HepG2 (cell line): ENCODE measurements around the gene MSRB3. TPM values are rescaled to one million over a fixed set of nuclear protein-coding genes. Genes with fewer than 3 reads are reported as not detected.

ENCODE experiments used
- ATAC-seq: fragments of 200-7000 bp; cut with Tn5 transposase; 3 replicates; pipeline ENCODE4 v1.9.1; 2020; ENCODE audit warnings: mild to moderate bottlenecking, moderate library complexity
- BruUV-seq: library from RNA; stranded (reverse); fragments of 400-500 nt; replicated peaks from 2 replicates; lab custom pipeline; 2021; lab: Mats Ljungman, UMichigan
- CTCF ChIA-PET: fragments of 300-600 bp; formaldehyde crosslinking; extraction: SDS; loops from one replicate; lab custom pipeline; 2021; ENCODE audit warnings: low total read pairs, inconsistent platforms, low intra/inter-chr PET ratio; lab: Yijun Ruan, JAX
- POLR2A ChIA-PET: fragments of 350-600 bp; sonication (Branson Sonifier 250); formaldehyde crosslinking; loops from one replicate; lab custom pipeline; 2020; ENCODE audit warnings: antibody characterized with exemption, inconsistent platforms; lab: Yijun Ruan, JAX
- DNase-seq: peaks from one replicate; pipeline ENCODE4 v3.0.0-alpha.2; 2015; ENCODE audit warnings: low spot score
- FAIRE-seq: peaks from 3 replicates; lab custom pipeline; 2011; peaks lifted over from hg19 to GRCh38; lab: Jason Lieb, UNC
- H2AFZ ChIP-seq: one replicate; pipeline ENCODE4 v1.6.1; 2011; ENCODE audit warnings: low read length, inconsistent platforms
- H3K27ac ChIP-seq: fragments of 300-600 bp; 3 replicates; pipeline ENCODE4 v1.8.0; 2011; ENCODE audit warnings: mixed run types, mild to moderate bottlenecking, mixed read lengths, low read length, inconsistent platforms; ENCODE audit not compliant: insufficient read depth; ENCODE audit errors: extremely low read length
- H3K27me3 ChIP-seq, 2 experiments: fragments of 200-600 bp in 1 of 2; 2 replicates in 1 of 2; 3 replicates in 1 of 2; pipeline versions ENCODE4 v1.6.0 to v1.8.0; 2011; ENCODE audit warnings: low read length in 2 of 2, mild to moderate bottlenecking in 2 of 2, moderate library complexity in 2 of 2, inconsistent platforms in 1 of 2; ENCODE audit not compliant: insufficient read depth in 2 of 2, control insufficient read depth in 1 of 2
- H3K36me3 ChIP-seq, 2 experiments: fragments of 200-600 bp in 1 of 2; replicated peaks in 1 of 2; 2 replicates in 1 of 2; 3 replicates in 1 of 2; pipeline versions ENCODE4 v1.5.1 to v1.8.0; 2011; ENCODE audit warnings: low read length in 2 of 2, inconsistent platforms in 1 of 2; ENCODE audit not compliant: insufficient read depth in 2 of 2, control insufficient read depth in 1 of 2
- H3K4me1 ChIP-seq: 2 replicates; pipeline ENCODE4 v1.5.1; 2012; ENCODE audit warnings: low read length, inconsistent platforms; ENCODE audit not compliant: insufficient read depth
- H3K4me2 ChIP-seq: 2 replicates; pipeline ENCODE4 v1.6.0; 2011; ENCODE audit warnings: low read depth, low read length, inconsistent platforms
- H3K4me3 ChIP-seq, 3 experiments: fragments of 200-600 bp in 1 of 3; sonication (generic), shearing (Covaris generic) in 1 of 3; replicated peaks in 1 of 3; 2 replicates each; pipeline ENCODE4 v1.5.1; 2011 to 2016; ENCODE audit warnings: low read length in 3 of 3, inconsistent platforms in 2 of 3, low read depth in 2 of 3, mild to moderate bottlenecking in 2 of 3, control low read depth in 1 of 3, mixed read lengths in 1 of 3; ENCODE audit not compliant: insufficient read depth in 1 of 3
- H3K79me2 ChIP-seq: one replicate; pipeline ENCODE4 v1.6.1; 2011; ENCODE audit warnings: low read length, inconsistent platforms; ENCODE audit not compliant: insufficient read depth
- H3K9ac ChIP-seq: 2 replicates; pipeline ENCODE4 v1.6.0; 2011; ENCODE audit warnings: mild to moderate bottlenecking, low read depth, low read length, inconsistent platforms; ENCODE audit not compliant: insufficient read depth
- H3K9me3 ChIP-seq: 2 replicates; pipeline ENCODE4 v1.5.1; 2012; ENCODE audit warnings: mild to moderate bottlenecking, low read length
- H4K20me1 ChIP-seq: 2 replicates; pipeline ENCODE4 v1.6.0; 2011; ENCODE audit warnings: inconsistent platforms, mild to moderate bottlenecking, low read length, moderate library complexity; ENCODE audit not compliant: insufficient read depth
- IRX3 ChIP-seq: sonication (generic); formaldehyde crosslinking; IDR thresholded peaks from 2 replicates; pipeline ENCODE4 v1.8.1; 2023; ENCODE audit warnings: mild to moderate bottlenecking, low read depth, missing genetic modification reagents, borderline replicate concordance
- KAT8 ChIP-seq: IDR thresholded peaks from 2 replicates; pipeline ENCODE4 v1.6.1; 2016; ENCODE audit warnings: missing genetic modification reagents, missing compliant biosample characterization
- LCORL ChIP-seq, 2 experiments: fragments of 450-650 bp in 1 of 2; sonication (generic) in 1 of 2; formaldehyde crosslinking in 1 of 2; IDR thresholded peaks; 2 replicates each; pipeline versions ENCODE4 v1.5.0 to v1.6.1; 2017 to 2020; ENCODE audit warnings: antibody characterized with exemption in 1 of 2, missing genetic modification reagents in 1 of 2
- NFAT5 ChIP-seq: sonication (generic); formaldehyde crosslinking; IDR thresholded peaks from 2 replicates; pipeline ENCODE4 v1.4.0; 2020; ENCODE audit warnings: missing genetic modification reagents
- NFIC ChIP-seq: IDR thresholded peaks from 2 replicates; pipeline ENCODE4 v1.6.1; 2012; ENCODE audit warnings: mild to moderate bottlenecking, low read length, inconsistent platforms
- ZBTB38 ChIP-seq: sonication (generic); formaldehyde crosslinking; IDR thresholded peaks from 2 replicates; pipeline ENCODE4 v1.5.1; 2020; ENCODE audit warnings: mild to moderate bottlenecking, missing genetic modification reagents
- ZNF589 ChIP-seq: sonication (generic); formaldehyde crosslinking; conservative IDR thresholded peaks from 2 replicates; pipeline ENCODE4 v1.8.0; 2022; ENCODE audit warnings: mild to moderate bottlenecking, moderate library complexity, missing genetic modification reagents
- ZNF713 ChIP-seq: sonication (generic); formaldehyde crosslinking; IDR thresholded peaks from 2 replicates; pipeline ENCODE4 v1.4.0; 2020; ENCODE audit warnings: mild to moderate bottlenecking, missing genetic modification reagents
- WGBS: methylation state at CpG from one replicate; pipeline ENCODE4 v1.1.6; 2017; ENCODE audit warnings: low lambda C conversion rate; 5-methylcytosine and 5-hydroxymethylcytosine counted together
- in situ Hi-C: cut with HindIII; loops from 2 replicates; pipeline ENCODE4 v1.10.0; 2017; ENCODE audit warnings: low pct_unique_long_range_greater_than_20kb; ENCODE audit not compliant: extremely low pct_ligation_motif_present
- intact Hi-C: fragments of 100-400 bp; cut with micrococcal nuclease; formaldehyde crosslinking; loops from one replicate; pipeline ENCODE4 v1.10.0; 2022; ENCODE audit not compliant: unreplicated experiment
- polyA plus RNA-seq, 8 experiments: library from polyadenylated mRNA; depleted of rRNA in 3 of 8; stranded (reverse) in 7 of 8; unstranded in 1 of 8; fragments of >200 nt; fragmentation: Illumina TruSeq in 4 of 8; extraction: Trizol in 4 of 8; gene quantifications; 2 replicates each; pipeline versions ENCODE4 v1.2.1 to v1.2.3, GENCODE V29; 2011 to 2016; ENCODE audit warnings: low read depth in 4 of 8, missing spikeins in 1 of 8, mixed read lengths in 1 of 8; ENCODE audit not compliant: insufficient read depth in 1 of 8
- total RNA-seq, 5 experiments: library from RNA; depleted of rRNA; stranded (reverse); fragments of >200 nt; fragmentation: Illumina TruSeq; extraction: Trizol; gene quantifications; 2 replicates each; pipeline ENCODE4 v1.2.3, GENCODE V29; 2016; ENCODE audit warnings: low read depth in 1 of 5

The MSRB3 gene
- total and polyA plus RNA-seq, 2 of the 13 experiments (the other 11 are each of a cell fraction or from before 2014, with no cell fraction given) = 1.5 to 1.9 TPM

- no peak for DNase-seq
- no peaks in the 10 kb centered on the region for H3K36me3 ChIP-seq
- no peak overlapping the region for H2AFZ ChIP-seq
- no TSS peak for BruUV-seq
- H3K9ac ChIP-seq = no peak overlapping the region
- intact Hi-C loops = no loop called here
- H3K4me1 ChIP-seq = no peaks in the 10 kb centered on the region
- H4K20me1 ChIP-seq = no peaks in the 10 kb centered on the region
- no peak for FAIRE-seq
- H3K9me3 ChIP-seq = no peaks in the 10 kb centered on the region
- no peak overlapping the region for H3K4me2 ChIP-seq
- 59% methylated on average over 3 of the region's 3 CpGs for WGBS
- H3K79me2 ChIP-seq = no peaks in the 10 kb centered on the region
- no peaks in the 10 kb centered on the region; a peak in 1 of 5 replicates for H3K27me3 ChIP-seq
- TF ChIP-seq KAT8 = no peak
- TF ChIP-seq IRX3 (CRISPR knock-in tag) = no peak
- no peak for TF ChIP-seq NFIC
- TF ChIP-seq LCORL (IDR thresholded peaks at IDR 0.05) = no peak
- TF ChIP-seq LCORL (CRISPR knock-in tag; IDR thresholded peaks at IDR 0.05) = no peak
- no peak for TF ChIP-seq ZBTB38
- no peak for TF ChIP-seq ZNF589 (CRISPR knock-in tag)
- in situ Hi-C loops = no loop called here
- H3K27ac ChIP-seq = no peak overlapping the region
- no peak for ATAC-seq
- no peak overlapping the region for H3K4me3 ChIP-seq
- CTCF ChIA-PET = no interaction called here
- POLR2A ChIA-PET = no interaction called here
Measured at GRCh38 chr12:65434737-65435136, 156.3 kb downstream of the MSRB3 start.

- ATAC-seq (no peak), DNase-seq (no peak), FAIRE-seq (no peak)
- ChIA-PET POLR2A (no interaction called here), CTCF (no interaction called here)
- 31% methylated on average over 2 of the region's 2 CpGs for WGBS
- Histone ChIP-seq H3K36me3 (no peaks in the 10 kb centered on the region), H3K9ac (no peak overlapping the region), H3K79me2 (no peaks in the 10 kb centered on the region), H3K4me2 (no peak overlapping the region), H3K4me3 (no peak overlapping the region), H4K20me1 (no peaks in the 10 kb centered on the region), H3K9me3 (no peaks in the 10 kb centered on the region), H2AFZ (no peak overlapping the region), H3K27ac (no peak overlapping the region), H3K27me3 (no peaks in the 10 kb centered on the region), H3K4me1 (no peaks in the 10 kb centered on the region)
- intact Hi-C loops = no loop called here
- in situ Hi-C loops = no loop called here
- BruUV-seq = no TSS peak
- TF ChIP-seq ZNF713 (CRISPR knock-in tag) (no peak), NFAT5 (CRISPR knock-in tag) (no peak)
Measured at GRCh38 chr12:65443038-65443437, 164.6 kb downstream of the MSRB3 start.
